ENCODE data around the gene KLC3. TPM values are rescaled to one million over a fixed set of nuclear protein-coding genes. Genes with fewer than 3 reads are reported as not detected.
"Not testable (repeated sequence)": the region's sequence is repeated elsewhere in the genome, so short reads cannot be mapped to it uniquely, and the experiment has no call there.

The KLC3 gene
- total RNA-seq, 4 donors from 2014 or later: 0.55 TPM; not detected in 3

GRCh38 chr19:45323671-45324081, 16.9 kb upstream of the KLC3 start:
- TF ChIP-seq POLR2A (IDR thresholded peaks at IDR 0.05): no peak
- no peak for TF ChIP-seq CTCF (IDR thresholded peaks at IDR 0.05)
- DNase-seq: no peak
- Histone ChIP-seq H3K4me1 (no peaks in the 10 kb centered on the region), H3K9me3 (no peaks in the 10 kb centered on the region), H3K27ac (no peak overlapping the region), H3K27me3 (no peaks in the 10 kb centered on the region), H3K4me3 (no peak overlapping the region), H3K36me3 (no peaks in the 10 kb centered on the region)
- intact Hi-C loops (cut with DNase I; ENCODE audit: low total_unique reads): no loop called here

- Histone ChIP-seq H3K4me3 (no peak overlapping the region), H3K4me1 (no peaks in the 10 kb centered on the region), H3K27ac (no peak overlapping the region), H3K27me3 (no peaks in the 10 kb centered on the region), H3K9me3 (no peaks in the 10 kb centered on the region), H3K36me3 (no peaks in the 10 kb centered on the region)
- TF ChIP-seq POLR2A (IDR thresholded peaks at IDR 0.05) (no peak), CTCF (IDR thresholded peaks at IDR 0.05) (no peak)
- no peak for DNase-seq
- intact Hi-C loops (cut with DNase I; ENCODE audit: low total_unique reads): no loop called here
Measured at GRCh38 chr19:45324349-45324907, 16.1 kb upstream of the KLC3 start.

GRCh38 chr19:45327404-45328143, 13.0 kb upstream of the KLC3 start:
- no peak for DNase-seq
- H3K27ac ChIP-seq: no peak overlapping the region
- no peak overlapping the region for H3K4me3 ChIP-seq
- TF ChIP-seq POLR2A (IDR thresholded peaks at IDR 0.05): no peak
- TF ChIP-seq CTCF (IDR thresholded peaks at IDR 0.05): no peak
- H3K36me3 ChIP-seq: no peaks in the 10 kb centered on the region
- H3K4me1 ChIP-seq: no peaks in the 10 kb centered on the region
- no peaks in the 10 kb centered on the region for H3K27me3 ChIP-seq
- intact Hi-C loops (cut with DNase I; ENCODE audit: low total_unique reads): no loop called here
- no peaks in the 10 kb centered on the region for H3K9me3 ChIP-seq

GRCh38 chr19:45331411-45331810, 9.1 kb upstream of the KLC3 start:
- H3K9me3 ChIP-seq: no peaks in the 10 kb centered on the region
- TF ChIP-seq POLR2A (IDR thresholded peaks at IDR 0.05) (no peak), CTCF (IDR thresholded peaks at IDR 0.05) (no peak)
- no peaks in the 10 kb centered on the region for H3K27me3 ChIP-seq
- H3K4me1 ChIP-seq: no peaks in the 10 kb centered on the region
- no peak overlapping the region for H3K27ac ChIP-seq
- intact Hi-C loops (cut with DNase I; ENCODE audit: low total_unique reads): no loop called here
- H3K4me3 ChIP-seq: no peak overlapping the region
- H3K36me3 ChIP-seq: no peaks in the 10 kb centered on the region
- DNase-seq: no peak

GRCh38 chr19:45333609-45334303, 6.8 kb upstream of the KLC3 start:
- Histone ChIP-seq H3K4me3 (no peak overlapping the region), H3K27me3 (no peaks in the 10 kb centered on the region), H3K4me1 (no peaks in the 10 kb centered on the region), H3K36me3 (no peaks in the 10 kb centered on the region), H3K9me3 (no peaks in the 10 kb centered on the region), H3K27ac (no peak overlapping the region)
- DNase-seq: no peak
- TF ChIP-seq CTCF (IDR thresholded peaks at IDR 0.05): no peak
- intact Hi-C loops (cut with DNase I; ENCODE audit: low total_unique reads): no loop called here

GRCh38 chr19:45334881-45335280, 5.7 kb upstream of the KLC3 start:
- intact Hi-C loops (cut with DNase I; ENCODE audit: low total_unique reads); H3K4me3 ChIP-seq; H3K27me3 ChIP-seq; H3K4me1 ChIP-seq; DNase-seq; H3K9me3 ChIP-seq; H3K27ac ChIP-seq; H3K36me3 ChIP-seq: not testable (repeated sequence)
